SK-N-SH (cell line): ENCODE results near the gene KCNA1.

ENCODE experiments used
- CTCF ChIP-seq: fragments of 200-600 bp; sonication (generic); IDR thresholded peaks from 2 replicates; pipeline ENCODE4 v1.6.1; 2017; ENCODE audit warnings: antibody characterized with exemption, mild to moderate bottlenecking, moderate library complexity
- RCOR1 ChIP-seq: fragments of 150-350 bp; IDR thresholded peaks from 2 replicates; pipeline ENCODE4 v1.6.1; 2017; ENCODE audit warnings: antibody characterized with exemption, low read length
- USF1 ChIP-seq: IDR thresholded peaks from 2 replicates; pipeline ENCODE4 v1.4.0; 2012; ENCODE audit warnings: low read depth, borderline replicate concordance
- YY1 ChIP-seq: IDR thresholded peaks from 2 replicates; pipeline ENCODE4 v1.4.0; 2012; ENCODE audit warnings: low read depth, mild to moderate bottlenecking

- TF ChIP-seq CTCF (no peak), RCOR1 (no peak), YY1 (no peak), USF1 (no peak)
Observed at GRCh38 chr12:4954621-4955354, 45.1 kb downstream of the KCNA1 start.
